ENCODE data around the gene TOMM20. TPM values are rescaled to one million over a fixed set of nuclear protein-coding genes. Genes with fewer than 3 reads are reported as not detected.

TOMM20 gene
- total and polyA plus RNA-seq, 9 of the 15 experiments (the other 6 are each of a cell fraction or from before 2014, with no cell fraction given) = 70.6 to 334 (median 159) TPM

DNA sequence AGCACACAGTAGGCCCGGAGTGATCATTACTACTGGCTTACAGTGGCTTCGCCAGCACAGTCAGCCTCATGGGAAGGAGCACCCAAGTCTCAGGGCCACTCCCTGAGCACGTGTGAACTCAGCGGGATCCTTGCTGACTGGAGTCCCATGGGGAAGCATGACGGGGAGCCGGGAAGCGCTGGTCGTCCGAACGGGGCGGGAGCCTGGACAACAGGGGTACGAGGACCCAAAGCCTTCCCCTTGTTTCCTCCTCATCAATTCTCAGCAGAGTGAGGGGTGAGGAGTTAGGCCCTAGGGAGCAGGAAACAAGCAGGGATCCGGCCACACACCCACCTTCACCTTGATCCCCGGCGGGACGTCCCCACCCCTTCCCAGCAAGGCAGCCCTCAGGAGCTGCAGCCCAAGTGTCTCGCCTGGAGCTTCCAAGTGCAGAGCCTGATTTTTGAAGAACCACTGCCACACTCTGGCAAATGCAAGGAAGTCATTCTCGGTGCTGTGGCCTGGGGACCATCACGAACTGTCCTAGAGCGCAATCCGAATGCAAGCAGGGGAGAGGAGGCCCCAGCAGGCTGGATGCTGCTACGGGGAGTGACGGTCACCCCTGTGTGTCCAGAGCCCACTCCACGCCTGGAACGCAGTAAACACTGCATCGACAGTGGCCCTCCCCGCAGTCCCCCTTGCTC, 35.5 kb downstream of the TOMM20 start (continued):
- TF ChIP-seq, protein P1, sequence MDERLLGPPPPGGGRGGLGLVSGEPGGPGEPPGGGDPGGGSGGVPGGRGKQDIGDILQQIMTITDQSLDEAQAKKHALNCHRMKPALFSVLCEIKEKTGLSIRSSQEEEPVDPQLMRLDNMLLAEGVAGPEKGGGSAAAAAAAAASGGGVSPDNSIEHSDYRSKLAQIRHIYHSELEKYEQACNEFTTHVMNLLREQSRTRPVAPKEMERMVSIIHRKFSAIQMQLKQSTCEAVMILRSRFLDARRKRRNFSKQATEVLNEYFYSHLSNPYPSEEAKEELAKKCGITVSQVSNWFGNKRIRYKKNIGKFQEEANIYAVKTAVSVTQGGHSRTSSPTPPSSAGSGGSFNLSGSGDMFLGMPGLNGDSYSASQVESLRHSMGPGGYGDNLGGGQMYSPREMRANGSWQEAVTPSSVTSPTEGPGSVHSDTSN (CRISPR knock-in tag; IDR thresholded peaks at IDR 0.05; ENCODE audit: low read depth) = no peak
- TF ChIP-seq, protein P1 (tag; conservative IDR thresholded peaks at IDR 0.05; ENCODE audit: low read depth) = no peak
- TF ChIP-seq U2AF1 (optimal IDR thresholded peaks at IDR 0.05; ENCODE audit: low read depth, low read length) (no peak), TEAD2 (tag; IDR thresholded peaks at IDR 0.05) (no peak), ZC3H8 (IDR thresholded peaks at IDR 0.05) (no peak), LEF1 (IDR thresholded peaks at IDR 0.05) (no peak), RCOR1 (IDR thresholded peaks at IDR 0.05; ENCODE audit: borderline replicate concordance in 1 of 2, low read depth in 2 of 2, low read length in 2 of 2) (peak in 1 of 2 experiments; percentile 19; a peak in 1 of 4 replicates), FOXA3 (CRISPR knock-in tag; conservative IDR thresholded peaks at IDR 0.05 in 1 of 2, IDR thresholded peaks at IDR 0.05 in 1 of 2) (no peak), RBFOX2 (IDR thresholded peaks at IDR 0.05; ENCODE audit: low read depth, low read length) (no peak), ZNF699 (CRISPR knock-in tag; IDR thresholded peaks at IDR 0.05; ENCODE audit: insufficient replicate concordance) (no peak), TCF3 (CRISPR knock-in tag; IDR thresholded peaks at IDR 0.05) (no peak), ILK (tag; IDR thresholded peaks at IDR 0.05; ENCODE audit: borderline replicate concordance, low read depth) (no peak), ZNF780A (CRISPR knock-in tag; IDR thresholded peaks at IDR 0.05) (no peak), XRCC3 (IDR thresholded peaks at IDR 0.05) (no peak), STAG1 (CRISPR knock-in tag; IDR thresholded peaks at IDR 0.05; ENCODE audit: borderline replicate concordance) (peak; percentile 97)
- TF ChIP-seq, protein P2, sequence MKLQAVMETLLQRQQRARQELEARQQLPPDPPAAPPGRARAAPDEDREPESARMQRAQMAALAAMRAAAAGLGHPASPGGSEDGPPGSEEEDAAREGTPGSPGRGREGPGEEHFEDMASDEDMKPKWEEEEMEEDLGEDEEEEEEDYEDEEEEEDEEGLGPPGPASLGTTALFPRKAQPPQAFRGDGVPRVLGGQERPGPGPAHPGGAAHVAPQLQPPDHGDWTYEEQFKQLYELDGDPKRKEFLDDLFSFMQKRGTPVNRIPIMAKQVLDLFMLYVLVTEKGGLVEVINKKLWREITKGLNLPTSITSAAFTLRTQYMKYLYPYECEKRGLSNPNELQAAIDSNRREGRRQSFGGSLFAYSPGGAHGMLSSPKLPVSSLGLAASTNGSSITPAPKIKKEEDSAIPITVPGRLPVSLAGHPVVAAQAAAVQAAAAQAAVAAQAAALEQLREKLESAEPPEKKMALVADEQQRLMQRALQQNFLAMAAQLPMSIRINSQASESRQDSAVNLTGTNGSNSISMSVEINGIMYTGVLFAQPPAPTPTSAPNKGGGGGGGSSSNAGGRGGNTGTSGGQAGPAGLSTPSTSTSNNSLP (IDR thresholded peaks at IDR 0.05; ENCODE audit: borderline replicate concordance, low read depth, low read length) = no peak
- TF ChIP-seq, protein P3, sequence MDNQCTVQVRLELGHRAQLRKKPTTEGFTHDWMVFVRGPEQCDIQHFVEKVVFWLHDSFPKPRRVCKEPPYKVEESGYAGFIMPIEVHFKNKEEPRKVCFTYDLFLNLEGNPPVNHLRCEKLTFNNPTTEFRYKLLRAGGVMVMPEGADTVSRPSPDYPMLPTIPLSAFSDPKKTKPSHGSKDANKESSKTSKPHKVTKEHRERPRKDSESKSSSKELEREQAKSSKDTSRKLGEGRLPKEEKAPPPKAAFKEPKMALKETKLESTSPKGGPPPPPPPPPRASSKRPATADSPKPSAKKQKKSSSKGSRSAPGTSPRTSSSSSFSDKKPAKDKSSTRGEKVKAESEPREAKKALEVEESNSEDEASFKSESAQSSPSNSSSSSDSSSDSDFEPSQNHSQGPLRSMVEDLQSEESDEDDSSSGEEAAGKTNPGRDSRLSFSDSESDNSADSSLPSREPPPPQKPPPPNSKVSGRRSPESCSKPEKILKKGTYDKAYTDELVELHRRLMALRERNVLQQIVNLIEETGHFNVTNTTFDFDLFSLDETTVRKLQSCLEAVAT (IDR thresholded peaks at IDR 0.05) = no peak
- TF ChIP-seq, protein P4, sequence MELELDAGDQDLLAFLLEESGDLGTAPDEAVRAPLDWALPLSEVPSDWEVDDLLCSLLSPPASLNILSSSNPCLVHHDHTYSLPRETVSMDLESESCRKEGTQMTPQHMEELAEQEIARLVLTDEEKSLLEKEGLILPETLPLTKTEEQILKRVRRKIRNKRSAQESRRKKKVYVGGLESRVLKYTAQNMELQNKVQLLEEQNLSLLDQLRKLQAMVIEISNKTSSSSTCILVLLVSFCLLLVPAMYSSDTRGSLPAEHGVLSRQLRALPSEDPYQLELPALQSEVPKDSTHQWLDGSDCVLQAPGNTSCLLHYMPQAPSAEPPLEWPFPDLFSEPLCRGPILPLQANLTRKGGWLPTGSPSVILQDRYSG (tag; conservative IDR thresholded peaks at IDR 0.05; ENCODE audit: low read depth) = no peak
- TF ChIP-seq, protein P5, sequence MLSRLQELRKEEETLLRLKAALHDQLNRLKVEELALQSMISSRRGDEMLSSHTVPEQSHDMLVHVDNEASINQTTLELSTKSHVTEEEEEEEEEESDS (CRISPR knock-in tag; IDR thresholded peaks at IDR 0.05) = no peak
- TF ChIP-seq, protein P6, sequence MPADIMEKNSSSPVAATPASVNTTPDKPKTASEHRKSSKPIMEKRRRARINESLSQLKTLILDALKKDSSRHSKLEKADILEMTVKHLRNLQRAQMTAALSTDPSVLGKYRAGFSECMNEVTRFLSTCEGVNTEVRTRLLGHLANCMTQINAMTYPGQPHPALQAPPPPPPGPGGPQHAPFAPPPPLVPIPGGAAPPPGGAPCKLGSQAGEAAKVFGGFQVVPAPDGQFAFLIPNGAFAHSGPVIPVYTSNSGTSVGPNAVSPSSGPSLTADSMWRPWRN (IDR thresholded peaks at IDR 0.05; ENCODE audit: low read depth) = no peak
